ENCODE results near the gene SLC38A11.

- TF ChIP-seq POLR2AphosphoS5 (IDR thresholded peaks at IDR 0.05) (no peak), CTCF (IDR thresholded peaks at IDR 0.05) (no peak)
Measured at GRCh38 chr2:165003443-165004130, 48.3 kb upstream of the SLC38A11 start.
